Chondrocyte (in vitro differentiated cells): ENCODE results near the gene CD5L. TPM values are rescaled to one million over a fixed set of nuclear protein-coding genes. Genes with fewer than 3 reads are reported as not detected.

ENCODE experiments used
- DNase-seq: peaks from one replicate; pipeline ENCODE4 v3.0.0; 2021; ENCODE audit warnings: mixed read lengths, low spot score
- H3K27ac Mint-ChIP-seq: one replicate; pipeline ENCODE4 v1.8.0; 2021; ENCODE audit warnings: mild to moderate bottlenecking, moderate library complexity, mixed read lengths; ENCODE audit not compliant: unreplicated experiment
- H3K27me3 Mint-ChIP-seq: 2 replicates; pipeline ENCODE4 v1.8.0; 2021; ENCODE audit warnings: low read depth, mixed read lengths
- H3K36me3 Mint-ChIP-seq: 2 replicates; pipeline ENCODE4 v1.8.0; 2021; ENCODE audit warnings: low read depth, mixed read lengths
- H3K4me1 Mint-ChIP-seq: 2 replicates; pipeline ENCODE4 v1.8.0; 2021; ENCODE audit warnings: low read depth, mild to moderate bottlenecking, mixed read lengths
- H3K4me3 Mint-ChIP-seq: one replicate; pipeline ENCODE4 v1.8.0; 2021; ENCODE audit warnings: mild to moderate bottlenecking, moderate library complexity, mixed read lengths; ENCODE audit not compliant: unreplicated experiment
- H3K9me3 Mint-ChIP-seq: 2 replicates; pipeline ENCODE4 v1.8.0; 2021; ENCODE audit warnings: low read depth, mixed read lengths
- CTCF ChIP-seq: fragments of 200-600 bp; sonication (generic); IDR thresholded peaks from 2 replicates; pipeline ENCODE4 v1.5.0; 2021; ENCODE audit warnings: antibody characterized with exemption, mild to moderate bottlenecking, moderate library complexity
- total RNA-seq: library from RNA; stranded (reverse); gene quantifications from 3 replicates; pipeline ENCODE4 v1.2.1, GENCODE V29; 2021

The CD5L gene
- total RNA-seq, 1 donor from 2014 or later, result not detected

DNA sequence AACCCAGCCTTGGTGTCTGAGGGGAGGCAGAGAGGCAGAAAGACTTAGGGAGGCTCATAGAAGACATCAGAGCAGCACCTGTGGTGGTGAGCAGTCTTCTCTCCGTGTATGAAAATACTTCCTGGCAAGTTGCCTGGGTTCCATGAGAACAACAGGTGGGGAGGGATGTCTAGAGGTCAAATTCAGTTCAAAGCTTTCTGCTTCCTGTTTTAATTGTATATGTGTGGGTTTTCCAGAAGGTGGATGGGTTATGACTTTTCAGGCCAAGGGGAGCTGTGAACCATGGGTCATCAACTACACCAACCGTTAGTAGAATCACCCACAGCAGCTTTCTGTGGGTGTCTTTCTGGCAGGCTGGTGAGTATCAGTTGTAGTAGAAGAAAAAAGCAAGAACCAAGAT is 60.6 kb downstream of the CD5L start:
- Mint-ChIP-seq H3K27ac (no peak overlapping the region), H3K9me3 (no peaks in the 10 kb centered on the region), H3K27me3 (no peaks in the 10 kb centered on the region), H3K4me3 (no peak overlapping the region), H3K4me1 (no peaks in the 10 kb centered on the region), H3K36me3 (no peaks in the 10 kb centered on the region)
- TF ChIP-seq CTCF, result no peak
- DNase-seq, result no peak

Other genes starting within 250 kb of the CD5L start
- not detected in 3 replicates for gene FCRL4, start 243.7 kb downstream of the CD5L start, total RNA-seq
- gene FCRL3, start 141.0 kb downstream of the CD5L start, total RNA-seq, result not detected in 3 replicates
- gene FCRL2, start 64.7 kb downstream of the CD5L start, total RNA-seq, result not detected in 3 replicates
- not detected in 3 replicates for gene FCRL1, start 21.7 kb downstream of the CD5L start, total RNA-seq
- 159 to 166 TPM (median 165 TPM) in 3 replicates for gene KIRREL1, start 151.8 kb upstream of the CD5L start, total RNA-seq